HG02970 (cell line): ENCODE measurements around the gene SLC6A11.

ENCODE experiments used
- ATAC-seq: cut with Tn5 transposase; IDR thresholded peaks from one replicate; pipeline ENCODE4 v1.9.1; 2021; ENCODE audit warnings: mild to moderate bottlenecking, moderate library complexity, moderate number of reproducible peaks; ENCODE audit not compliant: unreplicated experiment, low FRiP score

The SLC6A11 gene

DNA sequence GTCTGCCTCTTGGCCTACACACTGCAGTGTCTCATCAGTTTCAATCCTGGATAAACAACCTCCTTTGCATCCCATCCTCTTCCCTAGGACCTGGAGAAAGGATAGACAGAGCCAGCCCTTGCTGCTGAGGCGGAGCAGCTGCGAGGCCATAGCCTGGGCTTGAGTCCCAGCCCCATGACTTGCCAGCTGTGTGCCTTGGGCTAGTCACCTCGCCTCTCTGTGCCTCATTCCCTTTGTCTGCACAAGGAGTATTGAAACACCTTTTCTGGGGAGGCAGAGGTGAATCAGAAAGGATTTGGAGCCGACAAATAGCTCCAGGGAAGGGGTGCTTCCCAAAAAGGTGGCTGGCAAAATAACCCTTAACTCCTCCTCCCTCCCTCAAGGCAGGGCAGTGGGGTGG lies 111.5 kb downstream of the SLC6A11 start:
- no peak for ATAC-seq

- no peak for ATAC-seq
Observed at GRCh38 chr3:10928407-10928960, 112.5 kb downstream of the SLC6A11 start.

- ATAC-seq, result no peak
Observed at GRCh38 chr3:10928961-10929471, 113.0 kb downstream of the SLC6A11 start.

DNA sequence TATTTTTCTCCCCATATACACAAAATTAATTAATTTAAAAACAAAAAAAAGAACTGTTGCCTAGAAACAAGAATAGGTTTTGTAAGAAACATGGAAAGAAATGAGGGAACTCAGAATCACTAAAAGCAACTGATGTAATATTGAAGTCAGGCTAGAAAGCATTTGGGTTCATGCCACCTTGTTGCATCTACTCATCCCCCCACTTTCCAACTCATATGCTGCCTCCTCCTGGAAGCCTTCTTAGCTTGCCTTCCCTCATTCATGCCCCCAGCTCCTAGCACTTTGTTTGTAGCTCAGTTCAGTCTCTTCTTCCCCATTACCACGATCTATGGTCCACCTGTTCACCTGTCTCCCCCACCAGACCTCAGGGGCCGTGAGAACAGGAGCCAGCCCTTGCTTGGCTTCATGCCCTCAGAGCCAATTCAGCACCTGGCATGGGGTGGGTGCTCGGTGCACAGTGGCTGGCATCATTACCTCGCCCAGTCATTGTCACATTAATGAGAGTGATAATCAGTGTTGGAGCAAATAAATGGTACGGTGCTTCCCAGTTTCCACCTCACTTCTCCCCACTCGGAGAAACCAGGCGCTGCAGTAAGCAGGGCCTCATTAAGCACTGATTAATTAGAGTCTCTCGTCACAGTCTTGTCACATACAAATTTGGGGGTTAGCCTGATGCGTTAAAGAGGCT lies 114.1 kb downstream of the SLC6A11 start:
- ATAC-seq, result no peak

GRCh38 chr3:10930666-10931040 lies 114.6 kb downstream of the SLC6A11 start:
- no peak for ATAC-seq

DNA sequence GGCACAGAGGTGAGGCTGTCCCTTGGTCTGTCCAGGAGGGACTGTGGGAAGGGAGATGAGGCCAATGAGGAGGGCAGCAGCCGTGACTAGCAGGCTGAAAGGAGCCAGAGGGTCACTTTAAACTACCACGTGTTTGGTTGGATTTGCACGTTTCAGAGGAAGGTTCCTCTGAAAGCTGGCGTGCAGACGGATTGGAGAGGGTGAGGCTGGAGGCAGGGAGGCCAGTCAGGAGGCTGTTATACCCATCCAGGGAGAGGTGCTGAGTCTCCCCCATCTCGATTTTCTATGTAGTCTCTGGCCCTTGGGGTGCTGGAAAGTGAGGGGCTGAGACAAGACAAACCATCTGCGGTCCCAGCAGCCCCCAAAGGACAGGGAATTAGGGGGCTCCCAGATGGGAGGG lies 116.6 kb downstream of the SLC6A11 start:
- no peak for ATAC-seq

DNA sequence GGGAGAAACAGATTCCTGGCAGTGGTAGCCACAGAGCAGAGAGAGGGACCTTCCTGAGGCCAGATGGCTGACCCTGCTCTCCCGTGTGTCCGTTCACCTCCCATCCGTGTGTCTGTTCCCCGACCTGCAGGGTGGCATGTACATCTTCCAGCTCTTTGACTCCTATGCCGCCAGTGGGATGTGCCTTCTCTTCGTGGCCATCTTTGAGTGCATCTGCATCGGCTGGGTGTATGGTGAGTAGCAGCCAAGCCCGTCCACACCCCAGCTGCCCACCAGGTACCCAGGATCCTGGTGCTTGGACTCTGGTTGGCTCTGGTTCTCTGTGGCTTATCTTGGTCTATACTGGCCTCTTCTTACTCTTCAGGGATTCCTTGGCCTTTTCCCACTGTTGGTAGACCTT lies 117.0 kb downstream of the SLC6A11 start:
- no peak for ATAC-seq

DNA sequence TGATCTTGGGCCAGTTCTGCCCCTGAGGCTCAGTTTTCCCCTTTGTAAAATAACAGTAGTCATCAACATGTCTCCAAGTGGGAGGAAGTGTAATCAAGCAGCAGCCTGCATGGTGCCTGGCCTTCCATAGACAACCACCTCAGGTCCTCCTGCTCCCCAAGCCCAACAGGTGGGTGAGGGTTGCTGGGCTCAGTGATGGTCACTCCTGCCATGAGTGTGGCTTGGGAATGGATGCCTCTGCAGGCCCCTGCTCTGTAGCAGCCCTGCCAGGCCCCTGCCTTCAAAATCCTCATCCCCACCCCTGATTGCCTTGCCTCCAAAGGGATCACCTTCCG lies 117.4 kb downstream of the SLC6A11 start:
- no peak for ATAC-seq

DNA sequence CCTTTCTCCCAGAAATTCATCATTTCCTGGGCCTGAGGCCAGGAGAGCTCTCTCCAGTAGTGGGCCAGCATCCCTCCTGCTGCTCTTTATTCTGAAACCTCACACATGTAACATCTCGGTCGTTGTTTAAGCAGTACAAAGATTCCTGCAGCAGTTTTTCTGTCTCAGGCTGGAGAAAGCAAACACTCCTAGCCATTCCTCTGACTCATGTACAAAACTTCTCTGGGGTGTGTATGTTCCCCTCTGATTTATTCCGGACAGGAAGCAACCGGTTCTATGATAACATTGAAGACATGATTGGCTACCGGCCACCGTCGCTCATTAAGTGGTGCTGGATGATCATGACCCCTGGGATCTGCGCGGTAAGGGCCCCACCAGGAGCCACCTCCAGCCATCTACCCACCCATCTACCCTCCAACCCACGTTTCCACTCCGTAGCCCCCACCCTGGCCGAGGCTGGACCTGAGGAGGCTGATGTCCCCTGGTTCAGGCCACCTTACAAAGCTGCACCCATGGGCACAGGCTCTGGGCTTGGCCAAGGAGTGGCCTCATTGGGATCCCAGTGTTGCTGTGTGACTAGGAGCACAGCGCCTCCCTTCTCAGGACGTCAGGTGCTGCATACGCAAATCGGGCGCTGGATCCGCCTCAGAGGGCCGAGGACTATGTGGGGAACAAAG lies 117.9 kb downstream of the SLC6A11 start:
- ATAC-seq, result no peak

GRCh38 chr3:10935028-10935427 lies 119.0 kb downstream of the SLC6A11 start:
- ATAC-seq, result no peak

DNA sequence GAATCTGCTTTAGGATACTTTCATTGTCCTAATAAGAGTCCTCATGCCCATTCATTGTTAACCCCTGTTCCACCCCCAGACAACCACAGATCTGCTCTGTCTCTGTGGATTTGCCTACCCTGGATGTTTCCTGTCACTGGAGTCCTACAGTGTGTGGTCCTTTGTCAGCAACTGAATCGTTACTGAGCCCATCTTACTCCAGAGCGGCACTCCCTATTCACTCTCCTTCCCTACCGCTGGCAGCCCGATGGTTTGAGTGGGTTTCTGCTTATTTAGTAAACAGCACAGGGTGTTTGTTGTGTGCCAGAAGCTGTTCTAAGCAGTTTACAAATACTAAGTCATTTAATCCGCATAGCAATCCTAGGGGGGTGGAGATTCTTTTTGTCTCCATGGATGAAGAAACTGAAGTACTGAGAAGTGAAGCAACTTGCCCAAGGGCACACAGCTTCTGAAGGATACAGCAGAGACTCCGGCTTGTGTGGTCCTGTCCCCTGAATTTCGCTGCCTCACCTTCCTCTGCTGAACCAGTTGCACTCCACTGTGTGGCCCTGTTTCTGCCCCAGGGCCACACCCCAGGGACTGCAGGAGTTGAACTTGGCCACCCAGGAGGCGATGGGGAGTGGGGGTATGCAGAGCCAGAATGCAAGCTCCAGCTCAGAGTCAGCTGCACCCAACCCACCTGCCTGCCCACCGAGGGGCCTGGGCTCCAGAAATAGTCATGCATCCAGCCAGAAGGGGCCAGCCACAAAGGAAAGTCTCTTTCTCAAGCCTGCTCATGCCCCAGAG lies 120.0 kb downstream of the SLC6A11 start:
- ATAC-seq, result no peak

DNA sequence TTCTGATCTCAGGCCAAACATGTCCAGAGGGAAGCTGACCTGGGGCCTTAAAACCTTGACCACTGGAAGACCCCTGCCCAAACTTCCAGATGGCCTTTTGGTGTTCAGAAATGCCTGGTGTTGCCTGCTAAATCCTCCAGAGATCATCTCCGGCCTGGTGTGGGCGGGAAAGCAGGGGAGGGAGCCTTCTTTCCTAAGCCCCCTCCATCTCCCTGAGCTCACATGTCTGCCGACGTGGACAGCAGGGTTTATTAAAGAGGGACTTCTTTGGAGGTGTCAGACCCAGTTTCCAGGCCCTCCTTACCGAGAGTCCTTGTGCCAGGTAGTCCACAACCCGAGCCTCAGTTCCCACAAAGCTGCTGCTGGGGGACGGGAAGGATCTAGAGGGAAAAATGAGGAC lies 120.7 kb downstream of the SLC6A11 start:
- ATAC-seq, result no peak

GRCh38 chr3:10937141-10937825 lies 121.3 kb downstream of the SLC6A11 start:
- ATAC-seq, result no peak

GRCh38 chr3:10939556-10939955 lies 123.5 kb downstream of the SLC6A11 start:
- no peak for ATAC-seq

GRCh38 chr3:10940106-10940505 lies 124.1 kb downstream of the SLC6A11 start:
- no peak for ATAC-seq

DNA sequence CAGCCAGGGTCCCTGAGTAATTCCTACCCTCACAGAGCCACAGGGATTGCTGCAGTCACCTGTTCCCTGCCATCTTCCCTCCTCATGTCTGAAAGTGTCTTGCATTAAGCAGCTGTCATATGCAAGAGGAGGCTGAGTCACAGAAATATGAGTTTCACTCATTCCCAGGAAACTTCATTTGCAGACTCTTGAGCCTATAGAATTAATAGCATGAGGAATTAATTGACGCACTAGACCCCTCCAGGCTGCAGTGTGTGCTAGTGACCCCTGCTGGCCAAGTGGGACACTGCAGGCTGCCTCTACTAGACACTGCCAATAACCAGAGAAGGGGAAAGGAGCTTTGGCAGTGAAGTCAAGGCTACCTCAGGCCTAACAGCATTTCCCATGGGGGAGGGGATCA lies 125.9 kb downstream of the SLC6A11 start:
- ATAC-seq, result no peak

GRCh38 chr3:10942690-10943205 lies 126.7 kb downstream of the SLC6A11 start:
- no peak for ATAC-seq

- no peak for ATAC-seq
Observed at GRCh38 chr3:10944866-10945265, 128.8 kb downstream of the SLC6A11 start.

DNA sequence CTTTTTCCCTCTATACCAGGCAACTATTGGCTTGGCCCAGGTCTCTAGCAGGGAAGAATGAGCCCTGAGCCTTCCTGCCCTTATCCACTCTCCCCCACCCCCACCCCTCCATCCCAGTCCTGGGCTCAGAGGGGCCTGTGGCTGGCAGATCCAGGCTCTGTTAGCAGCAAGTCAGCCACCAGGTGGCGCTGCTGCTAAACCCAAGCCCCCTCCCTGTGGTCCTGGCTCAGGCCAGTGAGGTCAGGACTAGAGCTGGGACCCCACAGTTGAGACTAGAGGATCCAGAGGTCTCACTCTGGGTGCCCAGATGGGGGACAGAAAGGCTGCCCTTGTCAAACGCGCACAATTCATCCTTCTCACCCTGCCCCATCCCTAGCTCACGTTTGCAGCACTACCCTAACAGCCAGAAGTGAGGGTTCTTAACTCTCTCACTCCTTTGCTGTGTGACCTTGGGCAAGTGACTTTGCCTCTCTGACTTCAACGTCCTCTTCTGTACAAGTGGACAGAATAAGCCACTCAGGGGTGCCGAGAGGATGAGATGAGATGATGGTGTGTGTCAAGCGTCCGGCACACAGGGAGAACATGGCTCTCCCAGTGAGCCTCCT lies 129.8 kb downstream of the SLC6A11 start:
- ATAC-seq, result peak; percentile 63

- ATAC-seq, result no peak
Observed at GRCh38 chr3:10946526-10946925, 130.5 kb downstream of the SLC6A11 start.
